ENCODE data around the gene ELANE. TPM values are rescaled to one million over a fixed set of nuclear protein-coding genes. Genes with fewer than 3 reads are reported as not detected.
"Not testable (repeated sequence)": the region's sequence is repeated elsewhere in the genome, so short reads cannot be mapped to it uniquely, and the experiment has no call there.

ELANE gene
- total RNA-seq, 4 donors from 2014 or later: 0.95 TPM; not detected in 3

GRCh38 chr19:887072-887471, 35.0 kb downstream of the ELANE start:
- no peaks in the 10 kb centered on the region for H3K27me3 ChIP-seq
- H3K9me3 ChIP-seq: no peaks in the 10 kb centered on the region
- no peak for DNase-seq
- no peak overlapping the region for H3K27ac ChIP-seq
- TF ChIP-seq POLR2A (IDR thresholded peaks at IDR 0.05) (no peak), CTCF (IDR thresholded peaks at IDR 0.05) (no peak)
- 79 to 82% methylated on average over 16 of the region's 16 CpGs for WGBS, 2 donors
- peaks cover 27 to 88% (median 46%) of the 10 kb centered on the region in 3 donors for H3K36me3 ChIP-seq
- H3K4me3 ChIP-seq: no peak overlapping the region
- peaks cover 4 to 25% (median 7%) of the 10 kb centered on the region in 3 donors for H3K4me1 ChIP-seq
- intact Hi-C loops (cut with DNase I): no loop called here

GRCh38 chr19:887599-887998, 35.5 kb downstream of the ELANE start:
- 89 to 90% methylated on average over 7 to 9 of the region's 10 CpGs for WGBS, 2 donors
- peaks cover 27 to 83% (median 41%) of the 10 kb centered on the region in 3 donors for H3K36me3 ChIP-seq

GRCh38 chr19:888581-889385, 36.7 kb downstream of the ELANE start:
- no peak for DNase-seq
- peaks cover 8 to 30% (median 9%) of the 10 kb centered on the region in 3 donors for H3K4me1 ChIP-seq
- 79 to 90% methylated on average over 17 to 27 of the region's 30 CpGs for whole genome bisulfite sequencing, 2 donors
- no peak overlapping the region for H3K27ac ChIP-seq
- TF ChIP-seq CTCF (IDR thresholded peaks at IDR 0.05): no peak
- TF ChIP-seq POLR2A (IDR thresholded peaks at IDR 0.05): no peak
- H3K4me3 ChIP-seq: no peak overlapping the region
- H3K36me3 ChIP-seq: peaks cover 27 to 71% (median 40%) of the 10 kb centered on the region in 3 donors
- H3K9me3 ChIP-seq: no peaks in the 10 kb centered on the region
- intact Hi-C loops (cut with DNase I): no loop called here
- H3K27me3 ChIP-seq: no peaks in the 10 kb centered on the region

More at GRCh38 chr19:887599-887998, 35.5 kb downstream of the ELANE start:
- TF ChIP-seq POLR2A (IDR thresholded peaks at IDR 0.05) (no peak), CTCF (IDR thresholded peaks at IDR 0.05) (no peak)
- no peak for DNase-seq
- H3K4me1 ChIP-seq: peaks cover 8 to 29% (median 9%) of the 10 kb centered on the region in 3 donors
- intact Hi-C loops (cut with DNase I): no loop called here
- H3K4me3 ChIP-seq: no peak overlapping the region
- H3K27me3 ChIP-seq: no peaks in the 10 kb centered on the region
- H3K27ac ChIP-seq: no peak overlapping the region
- H3K9me3 ChIP-seq: no peaks in the 10 kb centered on the region

- H3K4me1 ChIP-seq: peaks cover 8 to 28% (median 9%) of the 10 kb centered on the region in 3 donors
- H3K9me3 ChIP-seq: no peaks in the 10 kb centered on the region
- DNase-seq: no peak
- H3K27ac ChIP-seq: no peak overlapping the region
- H3K36me3 ChIP-seq: peaks cover 21 to 61% (median 36%) of the 10 kb centered on the region in 3 donors
- no peaks in the 10 kb centered on the region for H3K27me3 ChIP-seq
- no peak overlapping the region for H3K4me3 ChIP-seq
- WGBS, 2 donors: 95 to 100% methylated on average over 2 to 10 of the region's 26 CpGs
- TF ChIP-seq POLR2A (IDR thresholded peaks at IDR 0.05) (no peak), CTCF (IDR thresholded peaks at IDR 0.05) (no peak)
- intact Hi-C loops (cut with DNase I): no loop called here
Observed at GRCh38 chr19:889662-890295, 37.7 kb downstream of the ELANE start.

- TF ChIP-seq POLR2A (IDR thresholded peaks at IDR 0.05): no peak
- no peak for TF ChIP-seq CTCF (IDR thresholded peaks at IDR 0.05)
Observed at GRCh38 chr19:890831-891230, 38.7 kb downstream of the ELANE start.

GRCh38 chr19:891421-892200, 39.5 kb downstream of the ELANE start:
- intact Hi-C loops (cut with DNase I); H3K27me3 ChIP-seq; H3K9me3 ChIP-seq; DNase-seq: not testable (repeated sequence)
- H3K27ac ChIP-seq: peak overlapping the region; percentile 87 to 97 (median 94)
- H3K4me3 ChIP-seq: peak overlapping the region; percentile 70 to 95 (median 86)
- peaks cover 8 to 28% (median 9%) of the 10 kb centered on the region in 3 donors for H3K4me1 ChIP-seq
- H3K36me3 ChIP-seq: peaks cover 8 to 48% (median 17%) of the 10 kb centered on the region in 3 donors
- 30 to 41% methylated on average over 10 to 18 of the region's 50 CpGs for WGBS, 2 donors

More at GRCh38 chr19:890831-891230, 38.7 kb downstream of the ELANE start:
- H3K36me3 ChIP-seq: peaks cover 10 to 51% (median 25%) of the 10 kb centered on the region in 3 donors
- H3K27me3 ChIP-seq: no peaks in the 10 kb centered on the region
- no peaks in the 10 kb centered on the region for H3K9me3 ChIP-seq
- WGBS, 2 donors: 87 to 93% methylated on average over 3 of the region's 18 CpGs
- H3K27ac ChIP-seq: peak overlapping the region in 1 of 4 donors; percentile 5
- no peak for DNase-seq
- intact Hi-C loops (cut with DNase I): no loop called here
- H3K4me3 ChIP-seq: peak overlapping the region in 1 of 4 donors; percentile 6
- peaks cover 8 to 28% (median 9%) of the 10 kb centered on the region in 3 donors for H3K4me1 ChIP-seq

All from esophagus squamous epithelium (tissue), 5 donors.